GM23338 (cell line): ENCODE measurements around the gene TPD52L2. TPM values are rescaled to one million over a fixed set of nuclear protein-coding genes. Genes with fewer than 3 reads are reported as not detected.

Source experiments
- ATAC-seq: fragments of 200-7000 bp; cut with Tn5 transposase; 3 replicates; pipeline ENCODE4 v1.9.1; 2020
- DNase-seq: peaks from one replicate; pipeline ENCODE4 v3.0.0-alpha.2; 2015; ENCODE audit warnings: low spot score
- H2AFZ ChIP-seq: fragments of 200-600 bp; sonication (generic); 2 replicates; pipeline ENCODE4 v1.8.0; 2016; ENCODE audit warnings: antibody characterized with exemption, mild to moderate bottlenecking, moderate library complexity
- H3F3A ChIP-seq: fragments of 200-600 bp; sonication (generic); replicated peaks from 2 replicates; pipeline ENCODE4 v1.8.0; 2017; ENCODE audit warnings: antibody characterized with exemption, mixed run types, low read depth
- H3K27ac ChIP-seq: fragments of 200-600 bp; sonication (generic); 2 replicates; pipeline ENCODE4 v1.6.1; 2016; ENCODE audit warnings: low read depth
- H3K27me3 ChIP-seq: fragments of 200-600 bp; sonication (generic); 2 replicates; pipeline ENCODE4 v1.8.0; 2016; ENCODE audit warnings: mild to moderate bottlenecking, mixed run types, moderate library complexity; ENCODE audit not compliant: insufficient read depth
- H3K36me3 ChIP-seq: fragments of 200-600 bp; sonication (generic); 2 replicates; pipeline ENCODE4 v1.8.0; 2016; ENCODE audit warnings: mild to moderate bottlenecking; ENCODE audit not compliant: insufficient read depth
- H3K4me1 ChIP-seq: fragments of 200-600 bp; sonication (generic); 2 replicates; pipeline ENCODE4 v1.8.0; 2016; ENCODE audit warnings: mild to moderate bottlenecking, moderate library complexity; ENCODE audit not compliant: insufficient read depth
- H3K4me2 ChIP-seq: fragments of 200-600 bp; sonication (generic); 2 replicates; pipeline ENCODE4 v1.7.1; 2017; ENCODE audit warnings: mixed run types
- H3K4me3 ChIP-seq: fragments of 200-600 bp; sonication (generic); 2 replicates; pipeline ENCODE4 v1.6.1; 2016; ENCODE audit warnings: mixed run types
- H3K79me2 ChIP-seq: fragments of 200-600 bp; sonication (generic); replicated peaks from 2 replicates; pipeline ENCODE4 v1.8.0; 2017; ENCODE audit warnings: mild to moderate bottlenecking; ENCODE audit not compliant: insufficient read depth
- H3K9me2 ChIP-seq: fragments of 200-600 bp; sonication (generic); 2 replicates; pipeline ENCODE4 v1.8.0; 2017; ENCODE audit not compliant: insufficient read depth
- H4K20me1 ChIP-seq: fragments of 200-600 bp; sonication (generic); replicated peaks from 2 replicates; pipeline ENCODE4 v1.8.0; 2017; ENCODE audit warnings: mild to moderate bottlenecking; ENCODE audit not compliant: insufficient read depth
- H3K27ac Mint-ChIP-seq: 2 replicates; pipeline ENCODE4 v1.8.0; 2020; ENCODE audit warnings: inconsistent platforms, mild to moderate bottlenecking, moderate library complexity, mixed read lengths
- H3K27me3 Mint-ChIP-seq: 3 replicates; pipeline ENCODE4 v1.8.0; 2022; ENCODE audit warnings: low read depth, mild to moderate bottlenecking, moderate library complexity, mixed read lengths, inconsistent platforms; ENCODE audit not compliant: insufficient read depth, poor library complexity
- H3K36me3 Mint-ChIP-seq: 3 replicates; pipeline ENCODE4 v1.8.0; 2021; ENCODE audit warnings: low read depth, mild to moderate bottlenecking, inconsistent platforms, moderate library complexity, mixed read lengths
- H3K4me1 Mint-ChIP-seq: 3 replicates; pipeline ENCODE4 v1.8.0; 2020; ENCODE audit warnings: mild to moderate bottlenecking, inconsistent platforms, mixed read lengths
- H3K4me3 Mint-ChIP-seq: 3 replicates; pipeline ENCODE4 v1.8.0; 2021; ENCODE audit warnings: moderate library complexity, mild to moderate bottlenecking, inconsistent platforms, mixed read lengths
- H3K9me3 Mint-ChIP-seq: 3 replicates; pipeline ENCODE4 v1.8.0; 2020; ENCODE audit warnings: moderate library complexity, mild to moderate bottlenecking, inconsistent platforms, mixed read lengths
- EZH2phosphoT487 ChIP-seq: fragments of 200-600 bp; sonication (generic); IDR thresholded peaks from one replicate; pipeline ENCODE4 v1.8.1; 2018; ENCODE audit warnings: antibody characterized with exemption; ENCODE audit not compliant: unreplicated experiment
- JUNB ChIP-seq: IDR thresholded peaks from one replicate; pipeline ENCODE4 v1.6.1; 2016; ENCODE audit warnings: antibody characterized with exemption; ENCODE audit not compliant: unreplicated experiment
- NANOG ChIP-seq: IDR thresholded peaks from 2 replicates; pipeline ENCODE4 v1.6.1; 2016; ENCODE audit warnings: antibody characterized with exemption, borderline replicate concordance
- polyA plus RNA-seq: library from polyadenylated mRNA; unstranded; fragments of >200 nt; fragmentation: Nextera tagmentation; extraction: Ambion mirVana; gene quantifications from 2 replicates; pipeline ENCODE4 v1.2.1, GENCODE V29; 2016
- total RNA-seq: library from RNA; depleted of rRNA; stranded (reverse); fragments of >200 nt; shearing (Covaris generic); gene quantifications from 2 replicates; pipeline ENCODE4 v1.2.3, GENCODE V29; 2014
- TF ChIP-seq, protein P1 (sequence below): fragments of 250-450 bp; sonication (Bioruptor Pico); IDR thresholded peaks from 2 replicates; pipeline ENCODE4 v1.5.0; 2020; ENCODE audit warnings: mild to moderate bottlenecking, moderate library complexity
- TF ChIP-seq, protein P2 (sequence below): IDR thresholded peaks from 2 replicates; pipeline ENCODE4 v1.6.1; 2016; ENCODE audit warnings: antibody characterized with exemption
- TF ChIP-seq, protein P3 (sequence below): IDR thresholded peaks from one replicate; pipeline ENCODE4 v1.6.1; 2018; ENCODE audit warnings: antibody characterized with exemption; ENCODE audit not compliant: unreplicated experiment

TPD52L2 gene
- total and polyA plus RNA-seq, 2 experiments from 2014 or later, result 40.2 to 103 TPM

DNA sequence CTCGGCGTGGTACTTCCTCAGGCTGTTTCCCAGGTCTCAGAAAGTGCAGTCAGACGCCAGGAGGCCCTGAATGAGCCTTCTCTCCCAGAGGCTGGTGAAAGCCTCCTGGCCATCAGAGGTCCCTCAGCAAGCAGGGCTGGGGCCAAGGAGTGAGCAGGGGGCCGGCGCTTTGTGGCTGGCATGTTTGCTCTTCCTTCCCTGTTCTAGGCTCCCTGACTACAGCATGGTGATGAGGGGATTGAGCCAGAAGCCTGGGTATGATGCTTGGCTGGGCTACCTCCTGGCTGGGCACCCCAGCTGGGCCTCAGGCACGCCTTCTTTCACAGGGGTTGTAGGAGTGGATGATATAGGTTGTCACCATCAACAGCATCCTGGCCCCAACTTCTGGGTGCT, 18.1 kb downstream of the TPD52L2 start:
- H3K9me3 Mint-ChIP-seq, result no peaks in the 10 kb centered on the region
- Histone ChIP-seq H2AFZ (no peak overlapping the region), H4K20me1 (peaks cover 8% of the 10 kb centered on the region)

DNA sequence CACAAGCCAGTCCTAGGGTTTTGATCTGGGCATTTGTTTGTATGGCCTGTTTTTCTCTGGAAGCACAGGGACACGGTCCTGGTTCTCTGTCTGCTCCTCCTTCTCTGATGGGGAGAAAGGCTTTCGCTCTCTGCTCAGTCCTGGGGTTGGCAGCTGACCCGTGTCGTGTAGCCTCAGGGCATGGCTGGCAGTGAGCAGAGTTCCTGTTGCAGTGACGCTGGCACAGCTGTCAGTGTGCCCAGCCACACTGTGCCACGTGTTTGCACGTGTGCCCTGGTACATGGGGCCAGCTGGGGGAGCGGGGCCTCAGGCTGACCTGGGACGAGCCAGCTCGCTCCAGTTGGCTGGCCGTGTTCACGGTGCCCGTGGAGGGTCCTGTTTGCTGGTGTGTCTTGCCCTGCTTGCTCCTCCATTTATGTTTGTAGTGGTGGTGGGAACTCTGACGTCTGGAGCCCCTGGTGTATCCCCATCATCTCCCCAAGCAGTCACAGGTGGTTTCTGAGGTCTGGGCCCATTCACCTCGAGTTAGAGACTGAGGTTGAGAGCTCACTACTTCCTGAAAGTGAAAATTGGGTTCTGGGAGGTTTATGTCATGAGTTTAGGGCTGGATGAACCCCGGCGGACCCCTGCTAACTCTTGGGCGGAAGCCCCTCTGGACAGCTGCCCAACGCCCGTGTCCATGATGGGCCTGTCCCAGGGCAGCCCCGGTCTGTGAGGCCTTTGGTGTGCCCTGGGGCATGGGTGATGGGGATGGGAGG, 19.6 kb downstream of the TPD52L2 start:
- H3K9me2 ChIP-seq, result no peaks in the 10 kb centered on the region
- no peak for ATAC-seq
- Mint-ChIP-seq H3K27me3 (peaks cover 16% of the 10 kb centered on the region), H3K4me3 (no peak overlapping the region), H3K36me3 (peaks cover 43% of the 10 kb centered on the region), H3K27ac (no peak overlapping the region; the same call in 1 of the 2 replicates), H3K9me3 (no peaks in the 10 kb centered on the region), H3K4me1 (no peaks in the 10 kb centered on the region; the same call in 2 of the 3 replicates)
- H4K20me1 ChIP-seq, result peaks cover 8% of the 10 kb centered on the region
- no peaks in the 10 kb centered on the region for H3K4me1 ChIP-seq
- peaks cover 8% of the 10 kb centered on the region; the same call in 1 of the 2 replicates for H3K79me2 ChIP-seq
- no peaks in the 10 kb centered on the region for H3K27me3 ChIP-seq
- no peak overlapping the region for H3K27ac ChIP-seq
- H3K4me2 ChIP-seq, result no peak overlapping the region
- H3F3A ChIP-seq, result peaks cover 6% of the 10 kb centered on the region; the same call in 1 of the 2 replicates
- DNase-seq, result no peak
- H2AFZ ChIP-seq, result no peak overlapping the region
- 0 out of 2 replicates have a peak, but pooled peaks cover 5% of the 10 kb centered on the region for H3K36me3 ChIP-seq
- no peak overlapping the region for H3K4me3 ChIP-seq
- no peak for TF ChIP-seq JUNB
- TF ChIP-seq EZH2phosphoT487, result no peak
- TF ChIP-seq, protein P1, sequence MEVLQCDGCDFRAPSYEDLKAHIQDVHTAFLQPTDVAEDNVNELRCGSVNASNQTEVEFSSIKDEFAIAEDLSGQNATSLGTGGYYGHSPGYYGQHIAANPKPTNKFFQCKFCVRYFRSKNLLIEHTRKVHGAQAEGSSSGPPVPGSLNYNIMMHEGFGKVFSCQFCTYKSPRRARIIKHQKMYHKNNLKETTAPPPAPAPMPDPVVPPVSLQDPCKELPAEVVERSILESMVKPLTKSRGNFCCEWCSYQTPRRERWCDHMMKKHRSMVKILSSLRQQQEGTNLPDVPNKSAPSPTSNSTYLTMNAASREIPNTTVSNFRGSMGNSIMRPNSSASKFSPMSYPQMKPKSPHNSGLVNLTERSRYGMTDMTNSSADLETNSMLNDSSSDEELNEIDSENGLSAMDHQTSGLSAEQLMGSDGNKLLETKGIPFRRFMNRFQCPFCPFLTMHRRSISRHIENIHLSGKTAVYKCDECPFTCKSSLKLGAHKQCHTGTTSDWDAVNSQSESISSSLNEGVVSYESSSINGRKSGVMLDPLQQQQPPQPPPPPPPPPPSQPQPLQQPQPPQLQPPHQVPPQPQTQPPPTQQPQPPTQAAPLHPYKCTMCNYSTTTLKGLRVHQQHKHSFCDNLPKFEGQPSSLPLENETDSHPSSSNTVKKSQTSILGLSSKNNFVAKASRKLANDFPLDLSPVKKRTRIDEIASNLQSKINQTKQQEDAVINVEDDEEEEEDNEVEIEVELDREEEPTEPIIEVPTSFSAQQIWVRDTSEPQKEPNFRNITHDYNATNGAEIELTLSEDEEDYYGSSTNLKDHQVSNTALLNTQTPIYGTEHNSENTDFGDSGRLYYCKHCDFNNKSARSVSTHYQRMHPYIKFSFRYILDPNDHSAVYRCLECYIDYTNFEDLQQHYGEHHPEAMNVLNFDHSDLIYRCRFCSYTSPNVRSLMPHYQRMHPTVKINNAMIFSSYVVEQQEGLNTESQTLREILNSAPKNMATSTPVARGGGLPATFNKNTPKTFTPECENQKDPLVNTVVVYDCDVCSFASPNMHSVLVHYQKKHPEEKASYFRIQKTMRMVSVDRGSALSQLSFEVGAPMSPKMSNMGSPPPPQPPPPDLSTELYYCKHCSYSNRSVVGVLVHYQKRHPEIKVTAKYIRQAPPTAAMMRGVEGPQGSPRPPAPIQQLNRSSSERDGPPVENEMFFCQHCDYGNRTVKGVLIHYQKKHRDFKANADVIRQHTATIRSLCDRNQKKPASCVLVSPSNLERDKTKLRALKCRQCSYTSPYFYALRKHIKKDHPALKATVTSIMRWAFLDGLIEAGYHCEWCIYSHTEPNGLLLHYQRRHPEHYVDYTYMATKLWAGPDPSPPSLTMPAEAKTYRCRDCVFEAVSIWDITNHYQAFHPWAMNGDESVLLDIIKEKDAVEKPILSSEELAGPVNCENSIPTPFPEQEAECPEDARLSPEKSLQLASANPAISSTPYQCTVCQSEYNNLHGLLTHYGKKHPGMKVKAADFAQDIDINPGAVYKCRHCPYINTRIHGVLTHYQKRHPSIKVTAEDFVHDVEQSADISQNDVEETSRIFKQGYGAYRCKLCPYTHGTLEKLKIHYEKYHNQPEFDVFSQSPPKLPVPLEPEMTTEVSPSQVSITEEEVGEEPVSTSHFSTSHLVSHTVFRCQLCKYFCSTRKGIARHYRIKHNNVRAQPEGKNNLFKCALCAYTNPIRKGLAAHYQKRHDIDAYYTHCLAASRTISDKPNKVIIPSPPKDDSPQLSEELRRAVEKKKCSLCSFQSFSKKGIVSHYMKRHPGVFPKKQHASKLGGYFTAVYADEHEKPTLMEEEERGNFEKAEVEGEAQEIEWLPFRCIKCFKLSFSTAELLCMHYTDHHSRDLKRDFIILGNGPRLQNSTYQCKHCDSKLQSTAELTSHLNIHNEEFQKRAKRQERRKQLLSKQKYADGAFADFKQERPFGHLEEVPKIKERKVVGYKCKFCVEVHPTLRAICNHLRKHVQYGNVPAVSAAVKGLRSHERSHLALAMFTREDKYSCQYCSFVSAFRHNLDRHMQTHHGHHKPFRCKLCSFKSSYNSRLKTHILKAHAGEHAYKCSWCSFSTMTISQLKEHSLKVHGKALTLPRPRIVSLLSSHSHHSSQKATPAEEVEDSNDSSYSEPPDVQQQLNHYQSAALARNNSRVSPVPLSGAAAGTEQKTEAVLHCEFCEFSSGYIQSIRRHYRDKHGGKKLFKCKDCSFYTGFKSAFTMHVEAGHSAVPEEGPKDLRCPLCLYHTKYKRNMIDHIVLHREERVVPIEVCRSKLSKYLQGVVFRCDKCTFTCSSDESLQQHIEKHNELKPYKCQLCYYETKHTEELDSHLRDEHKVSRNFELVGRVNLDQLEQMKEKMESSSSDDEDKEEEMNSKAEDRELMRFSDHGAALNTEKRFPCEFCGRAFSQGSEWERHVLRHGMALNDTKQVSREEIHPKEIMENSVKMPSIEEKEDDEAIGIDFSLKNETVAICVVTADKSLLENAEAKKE (CRISPR knock-in tag), result no peak
- no peak for TF ChIP-seq NANOG

More for the DNA sequence above, 18.1 kb downstream of the TPD52L2 start:
- Histone ChIP-seq H3K4me2 (no peak overlapping the region), H3K27me3 (no peaks in the 10 kb centered on the region), H3K79me2 (peaks cover 8% of the 10 kb centered on the region; the same call in 1 of the 2 replicates), H3K36me3 (0 out of 2 replicates have a peak, but pooled peaks cover 5% of the 10 kb centered on the region), H3K27ac (no peak overlapping the region), H3K4me1 (no peaks in the 10 kb centered on the region), H3F3A (peaks cover 3% of the 10 kb centered on the region; the same call in 1 of the 2 replicates), H3K9me2 (no peaks in the 10 kb centered on the region), H3K4me3 (no peak overlapping the region)
- Mint-ChIP-seq H3K27me3 (peaks cover 16% of the 10 kb centered on the region), H3K36me3 (peaks cover 38% of the 10 kb centered on the region), H3K4me1 (no peaks in the 10 kb centered on the region; the same call in 2 of the 3 replicates), H3K4me3 (no peak overlapping the region), H3K27ac (no peak overlapping the region)
- TF ChIP-seq, protein P2, sequence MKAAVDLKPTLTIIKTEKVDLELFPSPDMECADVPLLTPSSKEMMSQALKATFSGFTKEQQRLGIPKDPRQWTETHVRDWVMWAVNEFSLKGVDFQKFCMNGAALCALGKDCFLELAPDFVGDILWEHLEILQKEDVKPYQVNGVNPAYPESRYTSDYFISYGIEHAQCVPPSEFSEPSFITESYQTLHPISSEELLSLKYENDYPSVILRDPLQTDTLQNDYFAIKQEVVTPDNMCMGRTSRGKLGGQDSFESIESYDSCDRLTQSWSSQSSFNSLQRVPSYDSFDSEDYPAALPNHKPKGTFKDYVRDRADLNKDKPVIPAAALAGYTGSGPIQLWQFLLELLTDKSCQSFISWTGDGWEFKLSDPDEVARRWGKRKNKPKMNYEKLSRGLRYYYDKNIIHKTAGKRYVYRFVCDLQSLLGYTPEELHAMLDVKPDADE, result no peak
- TF ChIP-seq, protein P3, sequence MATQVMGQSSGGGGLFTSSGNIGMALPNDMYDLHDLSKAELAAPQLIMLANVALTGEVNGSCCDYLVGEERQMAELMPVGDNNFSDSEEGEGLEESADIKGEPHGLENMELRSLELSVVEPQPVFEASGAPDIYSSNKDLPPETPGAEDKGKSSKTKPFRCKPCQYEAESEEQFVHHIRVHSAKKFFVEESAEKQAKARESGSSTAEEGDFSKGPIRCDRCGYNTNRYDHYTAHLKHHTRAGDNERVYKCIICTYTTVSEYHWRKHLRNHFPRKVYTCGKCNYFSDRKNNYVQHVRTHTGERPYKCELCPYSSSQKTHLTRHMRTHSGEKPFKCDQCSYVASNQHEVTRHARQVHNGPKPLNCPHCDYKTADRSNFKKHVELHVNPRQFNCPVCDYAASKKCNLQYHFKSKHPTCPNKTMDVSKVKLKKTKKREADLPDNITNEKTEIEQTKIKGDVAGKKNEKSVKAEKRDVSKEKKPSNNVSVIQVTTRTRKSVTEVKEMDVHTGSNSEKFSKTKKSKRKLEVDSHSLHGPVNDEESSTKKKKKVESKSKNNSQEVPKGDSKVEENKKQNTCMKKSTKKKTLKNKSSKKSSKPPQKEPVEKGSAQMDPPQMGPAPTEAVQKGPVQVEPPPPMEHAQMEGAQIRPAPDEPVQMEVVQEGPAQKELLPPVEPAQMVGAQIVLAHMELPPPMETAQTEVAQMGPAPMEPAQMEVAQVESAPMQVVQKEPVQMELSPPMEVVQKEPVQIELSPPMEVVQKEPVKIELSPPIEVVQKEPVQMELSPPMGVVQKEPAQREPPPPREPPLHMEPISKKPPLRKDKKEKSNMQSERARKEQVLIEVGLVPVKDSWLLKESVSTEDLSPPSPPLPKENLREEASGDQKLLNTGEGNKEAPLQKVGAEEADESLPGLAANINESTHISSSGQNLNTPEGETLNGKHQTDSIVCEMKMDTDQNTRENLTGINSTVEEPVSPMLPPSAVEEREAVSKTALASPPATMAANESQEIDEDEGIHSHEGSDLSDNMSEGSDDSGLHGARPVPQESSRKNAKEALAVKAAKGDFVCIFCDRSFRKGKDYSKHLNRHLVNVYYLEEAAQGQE, result no peak
- ATAC-seq (no peak), DNase-seq (no peak)
